Stimulated activated CD4-positive, alpha-beta T cell treated with anti-CD3 and anti-CD28 coated beads, Interleukin-12 subunit alpha, Interleukin-12 subunit beta, amount 100 ng/mL, for 24 hours (primary cell): ENCODE data around the gene WNK3.
A peak's percentile ranks its signal among the peaks of the same experiment; 100 is the strongest.
"Not testable (repeated sequence)": the region's sequence is repeated elsewhere in the genome, so short reads cannot be mapped to it uniquely, and the experiment has no call there.

Experiments used
- DNase-seq, 2 experiments: peaks; one replicate each; pipeline ENCODE4 v3.0.0-alpha.2; 2020; ENCODE audit warnings: low read depth in 2 of 2

WNK3 gene

DNA sequence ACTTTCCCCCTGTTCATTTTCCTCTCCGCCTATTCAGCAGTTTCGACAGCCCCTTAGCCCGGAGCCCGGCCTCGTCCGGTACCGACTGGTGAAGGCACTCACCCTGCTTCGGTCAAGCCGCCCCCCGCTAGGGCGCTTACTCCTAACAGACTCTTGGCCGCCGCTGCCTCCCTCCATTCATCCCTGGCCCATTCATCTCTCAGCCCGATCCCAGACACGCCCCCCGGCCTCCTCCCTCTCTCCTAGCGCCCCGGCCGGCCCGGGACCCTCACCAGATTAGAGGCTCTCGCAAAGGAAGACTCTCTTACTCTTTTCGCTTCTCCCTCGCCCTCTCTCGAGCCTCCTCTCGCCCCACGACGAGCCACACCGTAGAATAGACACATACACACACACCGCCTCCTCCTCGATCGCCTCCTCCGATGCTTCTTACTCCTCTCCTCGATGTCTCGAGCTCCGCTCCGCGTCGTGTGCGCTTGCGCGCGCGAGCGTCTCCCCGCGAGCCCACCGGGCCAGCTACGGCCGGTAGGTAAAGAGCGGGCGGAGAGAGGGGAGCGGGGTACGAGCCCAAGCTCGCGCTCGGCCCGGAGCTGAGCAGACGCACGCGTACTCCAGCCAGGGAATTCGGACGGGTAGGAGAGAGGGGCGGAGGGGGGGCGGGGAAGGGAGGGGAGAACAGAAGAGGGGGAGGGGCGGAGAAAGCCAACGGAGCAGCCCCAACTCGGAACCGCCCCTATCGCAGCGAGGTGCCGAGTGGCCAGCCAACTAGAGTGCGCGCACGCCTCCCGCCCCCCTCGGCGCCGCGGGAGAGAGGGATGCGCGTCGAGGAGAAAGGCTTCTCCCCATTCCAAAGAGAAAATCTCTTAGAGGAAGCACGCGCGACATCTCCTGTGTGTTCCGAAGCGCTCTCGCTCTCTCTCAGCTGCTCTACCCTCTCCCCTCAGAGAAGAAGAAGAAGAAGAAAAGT lies at the start of gene WNK3:
Gene WNK3, minus strand, starts transcription at position 633 of the 964 bp plus-strand sequence.
- peak; percentile 4 to 32 for DNase-seq

GRCh38 chrX:54407266-54407665 lies 49.4 kb upstream of the WNK3 start:
- DNase-seq = no peak

DNA sequence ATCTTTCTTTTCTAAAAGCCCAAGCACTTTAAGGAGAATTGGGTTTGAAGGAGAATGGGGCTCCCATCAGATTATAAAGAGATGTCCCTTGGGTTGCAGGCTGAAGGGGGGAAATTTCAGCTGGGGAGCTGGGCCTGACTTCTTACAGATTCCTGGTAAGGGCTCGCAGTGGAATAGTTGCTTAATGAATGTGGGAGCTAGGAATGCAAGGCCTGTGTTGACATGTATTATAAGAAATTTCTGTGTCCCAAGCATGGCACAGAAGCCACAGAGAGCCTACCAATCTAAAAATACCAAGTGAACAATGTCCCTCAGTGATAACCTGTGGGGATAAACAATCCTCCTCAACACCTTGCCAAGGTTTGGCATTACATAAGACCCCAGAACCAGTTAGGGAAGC lies 39.3 kb upstream of the WNK3 start:
- no peak for DNase-seq

- DNase-seq = no peak
These were observed 28.5 kb upstream of the WNK3 start for GRCh38 chrX:54386314-54386713.

GRCh38 chrX:54384661-54385060 lies 26.8 kb upstream of the WNK3 start:
- DNase-seq = not testable (repeated sequence)

GRCh38 chrX:54359408-54359807 lies 1.6 kb upstream of the WNK3 start:
- DNase-seq = no peak

DNA sequence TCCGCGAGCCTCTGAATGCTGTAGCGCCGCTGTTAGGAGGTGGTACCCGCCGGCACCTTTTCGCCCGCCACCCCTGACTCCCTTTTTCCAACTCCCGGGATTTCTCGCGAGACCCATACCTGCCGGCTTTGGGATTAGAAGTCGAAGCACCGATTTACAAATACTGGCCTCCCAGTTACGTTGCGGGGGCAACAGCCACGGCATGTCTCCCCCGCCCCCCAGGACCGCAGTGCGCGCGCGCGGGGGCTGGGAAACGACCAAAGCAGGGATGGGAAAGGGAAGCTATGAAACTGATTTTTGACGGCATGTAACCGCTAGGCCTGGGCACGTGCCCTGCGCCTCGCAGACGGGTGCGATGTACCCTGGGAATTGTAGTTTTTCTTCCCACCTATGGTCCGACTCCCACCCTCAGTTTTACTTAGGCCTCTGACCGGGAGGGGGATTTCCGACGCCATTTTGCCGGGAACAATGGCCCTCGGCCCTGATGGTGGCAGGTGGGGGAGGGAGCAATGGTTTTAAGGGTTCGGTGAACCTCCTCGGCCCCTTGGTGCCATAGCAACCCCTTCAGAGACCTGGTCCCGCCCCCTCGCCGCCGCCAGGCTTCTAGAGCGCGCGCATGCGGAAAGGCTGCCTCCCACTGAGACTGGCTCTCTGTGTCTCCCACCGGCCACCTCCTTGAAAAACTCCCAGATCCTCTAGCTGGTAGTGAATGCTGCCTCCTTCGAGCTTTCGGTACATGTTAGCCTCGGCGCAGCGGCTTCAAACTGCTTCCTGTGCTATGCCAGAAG lies 772 bp upstream of the WNK3 start:
- peak; percentile 2 to 27 for DNase-seq

GRCh38 chrX:54352677-54353076 lies 5.2 kb downstream of the WNK3 start:
- no peak for DNase-seq

GRCh38 chrX:54337383-54337782 lies 20.5 kb downstream of the WNK3 start:
- DNase-seq = not testable (repeated sequence)

DNA sequence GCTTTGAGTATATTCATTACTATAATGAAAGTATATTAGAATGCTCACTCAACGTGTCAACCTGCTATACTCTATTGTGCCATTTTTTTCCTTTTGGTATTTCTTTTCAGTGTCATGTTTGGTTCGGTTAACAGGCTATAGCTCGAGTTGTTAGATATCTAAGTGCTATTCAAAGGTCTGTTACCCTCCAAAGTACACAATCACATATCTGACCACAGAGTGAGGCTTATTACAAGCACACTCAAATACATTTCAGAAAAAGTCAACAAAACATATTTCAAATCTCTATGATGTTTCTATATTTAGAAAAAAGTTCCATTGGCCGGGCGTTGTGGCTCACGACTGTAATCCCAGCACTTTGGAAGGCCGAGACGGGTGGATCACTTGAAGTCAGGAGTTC lies 32.8 kb downstream of the WNK3 start:
- no peak for DNase-seq

- no peak for DNase-seq
These were observed 37.8 kb downstream of the WNK3 start for GRCh38 chrX:54320067-54320466.

DNA sequence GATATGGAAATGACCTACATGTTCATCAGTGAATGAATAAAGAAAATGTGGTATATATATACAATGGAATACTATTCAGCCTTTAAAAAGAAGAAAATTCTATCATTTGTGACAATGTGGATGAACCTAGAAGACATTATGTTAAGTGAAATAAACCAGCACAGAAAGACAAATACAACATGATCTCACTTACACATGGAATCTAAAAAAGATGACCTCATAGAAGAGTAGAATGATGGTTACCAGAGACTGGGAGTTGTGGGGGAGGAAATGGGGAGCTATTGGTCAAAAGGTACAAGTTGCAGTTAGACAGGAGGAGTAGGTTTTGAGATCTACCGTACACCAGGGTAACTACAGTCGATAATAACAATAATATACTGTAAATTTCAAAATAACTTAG lies 51.5 kb downstream of the WNK3 start:
- DNase-seq = no peak

DNA sequence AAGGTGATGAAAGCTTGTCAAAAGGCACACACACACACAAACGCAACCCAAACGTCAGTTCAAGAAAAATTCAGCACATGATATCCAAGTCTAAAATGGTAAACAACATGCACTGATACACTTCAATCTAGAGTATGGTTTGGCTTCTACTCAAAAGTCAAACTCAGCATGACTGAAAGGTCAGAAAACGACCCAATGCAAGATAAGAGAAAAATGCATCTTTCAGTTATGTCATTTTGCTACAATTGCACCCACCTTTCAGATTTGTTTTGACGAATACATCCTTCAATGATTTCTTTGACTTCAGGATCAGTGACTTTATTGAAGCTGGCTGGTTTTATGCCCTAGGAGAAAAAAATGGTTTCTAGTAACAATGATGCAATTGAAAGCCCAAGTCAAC lies 56.3 kb downstream of the WNK3 start:
- DNase-seq = no peak

GRCh38 chrX:54294306-54294705 lies 63.5 kb downstream of the WNK3 start:
- DNase-seq = no peak

- DNase-seq = no peak
These were observed 65.1 kb downstream of the WNK3 start for GRCh38 chrX:54292755-54293154.

GRCh38 chrX:54291758-54292157 lies 66.1 kb downstream of the WNK3 start:
- DNase-seq = no peak

- no peak for DNase-seq
These were observed 68.9 kb downstream of the WNK3 start for GRCh38 chrX:54288968-54289367.

DNA sequence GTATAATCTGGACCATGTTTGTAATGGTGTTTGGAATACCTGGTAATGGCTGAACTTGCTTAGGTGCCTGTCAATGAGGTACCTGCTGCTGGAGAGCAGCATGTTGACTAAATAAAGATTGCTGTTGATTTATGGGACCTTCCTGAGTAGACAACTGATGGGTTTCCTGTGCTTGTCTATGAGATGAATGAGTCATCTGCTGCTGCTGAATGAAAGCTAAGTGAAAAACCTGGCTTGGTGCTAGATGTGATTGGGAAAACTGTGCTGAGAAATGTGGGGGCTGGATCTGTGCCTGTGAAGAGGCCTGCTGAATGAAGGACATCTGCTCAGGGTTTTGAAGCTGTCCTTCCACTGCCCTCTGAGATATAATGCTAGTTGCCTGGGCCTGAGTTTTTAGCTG lies 69.6 kb downstream of the WNK3 start:
- DNase-seq = no peak

GRCh38 chrX:54281676-54282075 lies 76.2 kb downstream of the WNK3 start:
- DNase-seq = no peak

DNA sequence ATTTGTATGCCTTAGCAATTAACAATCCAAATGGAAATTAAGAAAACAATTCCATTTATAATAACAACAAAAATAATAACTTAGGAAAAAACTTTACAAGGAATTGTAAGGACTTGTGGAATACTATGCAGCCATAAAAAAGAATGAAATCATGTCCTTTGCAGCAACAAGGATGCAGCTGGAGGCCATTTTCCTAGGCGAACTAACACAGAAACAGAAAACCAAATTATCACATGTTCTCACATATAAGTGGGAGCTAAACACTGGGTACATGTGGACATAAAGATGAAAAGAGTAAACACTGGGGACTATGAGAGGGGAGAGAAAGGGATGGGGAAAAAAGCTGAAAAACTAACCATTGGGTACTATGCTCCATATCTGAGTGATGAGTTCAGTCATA lies 77.4 kb downstream of the WNK3 start:
- no peak for DNase-seq

- DNase-seq = no peak
These were observed 86.2 kb downstream of the WNK3 start for GRCh38 chrX:54271664-54272063.

- no peak for DNase-seq
These were observed 109.5 kb downstream of the WNK3 start for GRCh38 chrX:54248309-54248708.

GRCh38 chrX:54246866-54247265 lies 111.0 kb downstream of the WNK3 start:
- DNase-seq = no peak
